H1 (cell line): ENCODE data around the gene VWA7. TPM values are rescaled to one million over a fixed set of nuclear protein-coding genes. Genes with fewer than 3 reads are reported as not detected.
A peak's percentile ranks its signal among the peaks of the same experiment; 100 is the strongest.

ENCODE experiments used
- CTCF ChIA-PET: fragments of 300-600 bp; sonication (Branson Sonifier 250); formaldehyde crosslinking; loops from one replicate; lab custom pipeline; 2021; ENCODE audit not compliant: partially characterized antibody; lab: Charles Lee
- POLR2A ChIA-PET: fragments of 300-600 bp; sonication (Branson Sonifier 250); formaldehyde crosslinking; loops from one replicate; lab custom pipeline; 2021; ENCODE audit warnings: inconsistent platforms; ENCODE audit not compliant: partially characterized antibody; lab: Charles Lee
- DNase-seq, 2 experiments: peaks; one replicate each; pipeline versions ENCODE4 v3.0.0 to v3.0.0-alpha.2; 2010 to 2022; ENCODE audit warnings: low spot score in 2 of 2, low read depth in 1 of 2, mixed read lengths in 1 of 2
- FAIRE-seq: peaks from 2 replicates; lab custom pipeline; 2011; peaks lifted over from hg19 to GRCh38; lab: Jason Lieb, UNC
- H2AFZ ChIP-seq: 2 replicates; pipeline ENCODE4 v1.8.1; 2012; ENCODE audit warnings: low read length, inconsistent platforms
- H2AK5ac ChIP-seq: 2 replicates; pipeline ENCODE4 v1.6.1; 2013; ENCODE audit warnings: low read depth, low read length
- H2BK120ac ChIP-seq: replicated peaks from 2 replicates; pipeline ENCODE3; 2013; ENCODE audit warnings: low read depth, low read length, inconsistent platforms
- H2BK12ac ChIP-seq: 2 replicates; pipeline ENCODE4 v1.6.1; 2013; ENCODE audit warnings: low read depth, low read length
- H2BK15ac ChIP-seq: 2 replicates; pipeline ENCODE4 v1.6.1; 2013; ENCODE audit warnings: low read length
- H2BK20ac ChIP-seq: 2 replicates; pipeline ENCODE4 v1.6.1; 2013; ENCODE audit warnings: low read length
- H2BK5ac ChIP-seq: 2 replicates; pipeline ENCODE4 v1.6.1; 2013; ENCODE audit warnings: low read depth, low read length
- H3K14ac ChIP-seq: 2 replicates; pipeline ENCODE4 v1.6.1; 2013; ENCODE audit warnings: inconsistent platforms; ENCODE audit not compliant: insufficient read length
- H3K18ac ChIP-seq: 2 replicates; pipeline ENCODE4 v1.6.1; 2013; ENCODE audit warnings: low read length; ENCODE audit errors: extremely low read depth
- H3K23ac ChIP-seq: 2 replicates; pipeline ENCODE4 v1.6.1; 2013; ENCODE audit warnings: inconsistent platforms; ENCODE audit not compliant: insufficient read length
- H3K23me2 ChIP-seq: 2 replicates; pipeline ENCODE4 v1.6.1; 2013; ENCODE audit warnings: low read depth, low read length
- H3K27ac ChIP-seq: 2 replicates; pipeline ENCODE4 v1.6.1; 2011; ENCODE audit warnings: low read depth, low read length, inconsistent platforms
- H3K27me3 ChIP-seq, 4 experiments: replicated peaks in 1 of 4; 1 replicate in 1 of 4; 2 replicates in 3 of 4; pipeline versions ENCODE4 v1.6.1 to v1.8.1; 2011 to 2013; ENCODE audit warnings: low read length in 3 of 4, mild to moderate bottlenecking in 3 of 4, inconsistent platforms in 2 of 4, mixed read lengths in 2 of 4, moderate library complexity in 1 of 4; ENCODE audit not compliant: control insufficient read depth in 3 of 4, insufficient read depth in 3 of 4; ENCODE audit errors: extremely low read depth in 1 of 4
- H3K36me3 ChIP-seq, 4 experiments: 2 replicates each; pipeline versions ENCODE4 v1.6.1 to v1.8.1; 2011 to 2013; ENCODE audit warnings: mild to moderate bottlenecking in 4 of 4, low read length in 3 of 4, moderate library complexity in 2 of 4, control low read depth in 1 of 4, inconsistent platforms in 1 of 4; ENCODE audit not compliant: insufficient read depth in 4 of 4, control insufficient read depth in 2 of 4
- H3K4ac ChIP-seq: replicated peaks from 2 replicates; pipeline ENCODE3; 2013; ENCODE audit warnings: low read length, low read depth, mixed read lengths, inconsistent platforms; ENCODE audit not compliant: insufficient read length
- H3K4me1 ChIP-seq, 4 experiments: replicated peaks in 1 of 4; 1 replicate in 1 of 4; 2 replicates in 3 of 4; pipeline versions ENCODE4 v1.6.1 to v1.8.1; 2011 to 2013; ENCODE audit warnings: low read length in 3 of 4, inconsistent platforms in 2 of 4, mixed read lengths in 1 of 4; ENCODE audit not compliant: insufficient read depth in 4 of 4, control insufficient read depth in 3 of 4
- H3K4me2 ChIP-seq, 2 experiments: 2 replicates each; pipeline versions ENCODE4 v1.6.1 to v1.8.1; 2011 to 2013; ENCODE audit warnings: low read depth in 2 of 2, low read length in 2 of 2, control low read depth in 1 of 2, inconsistent platforms in 1 of 2, mild to moderate bottlenecking in 1 of 2; ENCODE audit not compliant: insufficient read depth in 1 of 2
- H3K4me3 ChIP-seq, 4 experiments: fragments of 200-600, 300-600 bp in 1 of 4; sonication (generic), shearing (Covaris generic), sonication (Bioruptor Twin) in 1 of 4; 2 replicates each; pipeline versions ENCODE4 v1.5.1 to v1.8.1; 2011 to 2016; ENCODE audit warnings: low read length in 4 of 4, low read depth in 3 of 4, control low read depth in 2 of 4, inconsistent platforms in 2 of 4, mild to moderate bottlenecking in 2 of 4, mixed read lengths in 1 of 4, moderate library complexity in 1 of 4; ENCODE audit not compliant: insufficient read depth in 2 of 4; ENCODE audit errors: extremely low read depth in 1 of 4
- H3K56ac ChIP-seq: replicated peaks from 2 replicates; pipeline ENCODE3; 2013; ENCODE audit warnings: low read depth, mild to moderate bottlenecking, mixed read lengths, low read length, inconsistent platforms; ENCODE audit not compliant: insufficient read length
- H3K79me1 ChIP-seq: 2 replicates; pipeline ENCODE4 v1.6.1; 2013; ENCODE audit warnings: low read depth, low read length, control low read depth
- H3K79me2 ChIP-seq, 2 experiments: 2 replicates each; pipeline versions ENCODE4 v1.6.1 to v1.8.1; 2012 to 2013; ENCODE audit warnings: low read length in 2 of 2, mild to moderate bottlenecking in 2 of 2, inconsistent platforms in 1 of 2; ENCODE audit not compliant: insufficient read depth in 2 of 2, control insufficient read depth in 1 of 2
- H3K9ac ChIP-seq, 4 experiments: replicated peaks in 1 of 4; 1 replicate in 1 of 4; 2 replicates in 3 of 4; pipeline versions ENCODE4 v1.6.1 to v1.8.1; 2011 to 2013; ENCODE audit warnings: low read depth in 3 of 4, low read length in 3 of 4, control low read depth in 2 of 4, mild to moderate bottlenecking in 2 of 4, moderate library complexity in 2 of 4, inconsistent platforms in 1 of 4; ENCODE audit errors: extremely low read depth in 1 of 4
- H3K9me3 ChIP-seq, 2 experiments: 2 replicates each; pipeline versions ENCODE4 v1.6.1 to v1.8.1; 2012 to 2013; ENCODE audit warnings: mild to moderate bottlenecking in 2 of 2, moderate library complexity in 2 of 2, control low read depth in 1 of 2, inconsistent platforms in 1 of 2, low read depth in 1 of 2, low read length in 1 of 2, mixed read lengths in 1 of 2; ENCODE audit not compliant: insufficient read depth in 2 of 2
- H4K20me1 ChIP-seq, 2 experiments: replicated peaks in 1 of 2; 2 replicates each; pipeline versions ENCODE3 to v1.8.1; 2011 to 2013; ENCODE audit warnings: inconsistent platforms in 2 of 2, low read length in 2 of 2, mild to moderate bottlenecking in 1 of 2; ENCODE audit not compliant: insufficient read depth in 2 of 2, control insufficient read depth in 1 of 2
- H4K5ac ChIP-seq: 2 replicates; pipeline ENCODE4 v1.6.1; 2013; ENCODE audit warnings: low read length, low read depth, mixed read lengths, inconsistent platforms; ENCODE audit not compliant: insufficient read length
- H4K8ac ChIP-seq: 2 replicates; pipeline ENCODE4 v1.8.0; 2013; ENCODE audit warnings: mild to moderate bottlenecking, moderate library complexity, low read length, inconsistent platforms; ENCODE audit not compliant: insufficient read depth; ENCODE audit errors: extremely low read depth
- H4K91ac ChIP-seq: replicated peaks from 2 replicates; pipeline ENCODE3; 2013; ENCODE audit warnings: low read length, mixed read lengths, inconsistent platforms; ENCODE audit not compliant: insufficient read length
- CHD1 ChIP-seq: IDR thresholded peaks from 2 replicates; pipeline ENCODE4 v1.6.1; 2012; ENCODE audit warnings: low read depth, low read length, improper control_type of control experiment
- CTBP2 ChIP-seq: IDR thresholded peaks from 2 replicates; pipeline ENCODE4 v1.7.0; 2011; ENCODE audit warnings: borderline replicate concordance, mild to moderate bottlenecking, moderate library complexity, mixed read lengths, low read length; ENCODE audit not compliant: insufficient read depth, insufficient read length
- KDM4A ChIP-seq: IDR thresholded peaks from one replicate; pipeline ENCODE4 v1.7.1; 2012; ENCODE audit warnings: low read depth, mild to moderate bottlenecking, moderate library complexity, low read length, inconsistent platforms; ENCODE audit not compliant: severe bottlenecking
- PHF8 ChIP-seq: fragments of 200-600 bp; sonication (generic); conservative IDR thresholded peaks from 2 replicates; pipeline ENCODE4 v1.7.1; 2012; ENCODE audit warnings: low read depth, mild to moderate bottlenecking, inconsistent platforms, low read length, moderate library complexity
- POLR2AphosphoS5 ChIP-seq: IDR thresholded peaks from 2 replicates; pipeline ENCODE4 v1.6.1; 2011; ENCODE audit warnings: low read depth, low read length
- SIN3A ChIP-seq, 2 experiments: IDR thresholded peaks in 1 of 2; conservative IDR thresholded peaks in 1 of 2; 2 replicates each; pipeline ENCODE4 v1.6.1; 2011 to 2012; ENCODE audit warnings: low read length in 2 of 2, improper control_type of control experiment in 1 of 2, low read depth in 1 of 2, mild to moderate bottlenecking in 1 of 2
- SIX5 ChIP-seq: IDR thresholded peaks from 2 replicates; pipeline ENCODE4 v1.6.1; 2011; ENCODE audit warnings: mild to moderate bottlenecking, low read depth, low read length
- SP1 ChIP-seq: IDR thresholded peaks from 2 replicates; pipeline ENCODE4 v1.6.1; 2011; ENCODE audit warnings: low read depth, low read length
- SRF ChIP-seq: IDR thresholded peaks from 2 replicates; pipeline ENCODE4 v1.6.1; 2011; ENCODE audit warnings: mild to moderate bottlenecking, low read depth, low read length, moderate library complexity
- TBP ChIP-seq: IDR thresholded peaks from 2 replicates; pipeline ENCODE4 v1.6.1; 2011; ENCODE audit warnings: low read depth, low read length, improper control_type of control experiment
- YY1 ChIP-seq: IDR thresholded peaks from 2 replicates; pipeline ENCODE4 v1.6.1; 2011; ENCODE audit warnings: low read depth, mild to moderate bottlenecking, low read length
- WGBS, 2 experiments: shearing (Covaris generic) in 1 of 2; methylation state at CpG; one replicate each; pipeline versions ENCODE4 v1.1.6 to v1.1.7; 2013 to 2015; ENCODE audit warnings: low lambda C conversion rate in 2 of 2, mixed read lengths in 2 of 2, inconsistent platforms in 1 of 2, low coverage in 1 of 2, missing lambda C conversion rate in 1 of 2; ENCODE audit not compliant: insufficient replicate concordance in 2 of 2, insufficient coverage in 1 of 2, insufficient read length in 1 of 2; ENCODE audit errors: extremely low coverage in 1 of 2, missing lambda C conversion rate in 1 of 2; 5-methylcytosine and 5-hydroxymethylcytosine counted together
- polyA plus RNA-seq, 7 experiments: library from polyadenylated mRNA; depleted of rRNA in 3 of 7; stranded (reverse) in 5 of 7; unstranded in 2 of 7; fragments of >200 nt in 5 of 7; fragments of 200-250 nt in 2 of 7; gene quantifications; 1 replicate in 5 of 7; 2 replicates in 1 of 7; 4 replicates in 1 of 7; pipeline versions ENCODE4 v1.2.1 to v1.2.3, GENCODE V29; 2011 to 2013; ENCODE audit warnings: missing spikeins in 2 of 7, mixed read lengths in 2 of 7
- total RNA-seq: library from RNA; stranded (reverse); fragmentation: NEBNext Ultra II Directional; extraction: Animal tissue kit (Norgen Biotek cat#: 25700); gene quantifications from 2 replicates; pipeline ENCODE4 v1.2.1, GENCODE V29; 2021
- TF ChIP-seq, protein P1 (sequence below): IDR thresholded peaks from 2 replicates; pipeline ENCODE4 v1.6.1; 2011; ENCODE audit warnings: low read length, improper control_type of control experiment

VWA7 gene
- total and polyA plus RNA-seq, 2 of the 8 experiments (the other 6 are each of a cell fraction or from before 2014, with no cell fraction given) = 0.82 to 2.1 TPM

DNA sequence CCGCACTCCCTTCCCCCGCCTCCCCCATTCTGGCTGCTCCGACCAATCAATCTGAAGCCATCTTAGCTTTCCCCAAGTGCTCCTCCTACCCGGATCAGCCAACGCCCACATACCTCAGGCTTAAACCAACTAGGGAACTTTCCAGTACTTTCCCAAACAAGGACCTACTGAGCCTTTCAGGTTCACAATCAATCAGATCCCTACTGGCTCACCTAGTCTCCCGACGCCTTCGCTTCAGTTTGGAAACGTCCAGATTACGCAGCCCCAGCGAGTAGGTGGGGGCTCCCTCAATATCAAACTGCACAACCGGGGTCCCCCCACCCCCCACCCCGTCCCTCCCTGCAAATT lies 37.5 kb upstream of the VWA7 start:
- Histone ChIP-seq H4K5ac (no peak overlapping the region), H3K23ac (no peak overlapping the region), H3K79me1 (peaks cover 2% of the 10 kb centered on the region; the same call in 1 of the 2 replicates), H2BK15ac (no peak overlapping the region), H3K9ac (peak overlapping the region in 2 of 4 experiments; percentile 45 to 52; a peak in 2 of 7 replicates), H3K23me2 (peaks cover 8% of the 10 kb centered on the region), H2AK5ac (no peak overlapping the region), H3K9me3 (no peaks in the 10 kb centered on the region), H3K14ac (no peak overlapping the region), H3K18ac (no peak overlapping the region; the same call in 1 of the 2 replicates), H2BK120ac (no peak overlapping the region), H2AFZ (no peak overlapping the region), H3K27me3 (no peaks in the 10 kb centered on the region), H3K4me2 (peak overlapping the region; percentile 71 to 95), H2BK20ac (no peak overlapping the region), H3K79me2 (peaks cover 0 to 5% of the 10 kb centered on the region in 2 experiments; a peak in 1 of 4 replicates), H4K20me1 (no peaks in the 10 kb centered on the region), H3K36me3 (no peaks in the 10 kb centered on the region), H3K4me1 (peaks cover 0 to 5% (median 3%) of the 10 kb centered on the region in 4 experiments; a peak in 5 of 7 replicates), H3K27ac (peak overlapping the region; percentile 37; the same call in 1 of the 2 replicates), H3K4me3 (peak overlapping the region; percentile 29 to 67 (median 48)), H2BK12ac (no peak overlapping the region), H2BK5ac (peak overlapping the region; percentile 55; the same call in 1 of the 2 replicates), H4K91ac (no peak overlapping the region), H4K8ac (0 out of 2 replicates have a peak overlapping the region, but pooled peaks have one; percentile 42), H3K56ac (no peak overlapping the region), H3K4ac (no peak overlapping the region)
- DNase-seq = peak; percentile 81 to 89
- WGBS, 2 experiments = 0% methylated on average over 9 of the region's 13 CpGs; no CpG with 5 or more reads in 1 of the 2 experiments
- FAIRE-seq = no peak
- CTCF ChIA-PET = interaction anchor here (1.0 to 3.6 kb wide), 3 partner anchors 9 to 17 kb away, joined by 3 to 28 read pairs (median 6); partner anchors contain the start of gene VARS1
- POLR2A ChIA-PET = interaction anchor here (0.6 to 6.3 kb wide), 26 partner anchors 9 to 274 kb away, joined by 3 to 119 read pairs (median 4); partner anchors contain the start of genes BAG6, C6orf47, DDAH2 and DDX39B
- TF ChIP-seq SIX5 (no peak), YY1 (0 out of 2 replicates have a peak, but pooled peaks have one; percentile 54), SIN3A (conservative IDR thresholded peaks at IDR 0.05 in 1 of 2, IDR thresholded peaks at IDR 0.05 in 1 of 2; ENCODE audit: low read depth in 1 of 2, low read length in 2 of 2) (peak; percentile 28 to 76), CHD1 (no peak), PHF8 (peak; percentile 22), POLR2AphosphoS5 (peak; percentile 64), SRF (peak; percentile 77), CTBP2 (no peak), SP1 (peak; percentile 76; the same call in 1 of the 2 replicates), KDM4A (no peak), TBP (peak; percentile 58)
- TF ChIP-seq, protein P1, sequence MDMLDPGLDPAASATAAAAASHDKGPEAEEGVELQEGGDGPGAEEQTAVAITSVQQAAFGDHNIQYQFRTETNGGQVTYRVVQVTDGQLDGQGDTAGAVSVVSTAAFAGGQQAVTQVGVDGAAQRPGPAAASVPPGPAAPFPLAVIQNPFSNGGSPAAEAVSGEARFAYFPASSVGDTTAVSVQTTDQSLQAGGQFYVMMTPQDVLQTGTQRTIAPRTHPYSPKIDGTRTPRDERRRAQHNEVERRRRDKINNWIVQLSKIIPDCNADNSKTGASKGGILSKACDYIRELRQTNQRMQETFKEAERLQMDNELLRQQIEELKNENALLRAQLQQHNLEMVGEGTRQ = no peak
